HG03565 (cell line): ENCODE data around the gene WDR37.
"Not testable (repeated sequence)": the region's sequence is repeated elsewhere in the genome, so short reads cannot be mapped to it uniquely, and the experiment has no call there.

Source experiments
- ATAC-seq: cut with Tn5 transposase; IDR thresholded peaks from one replicate; pipeline ENCODE4 v1.9.1; 2021; ENCODE audit warnings: mild to moderate bottlenecking, moderate library complexity; ENCODE audit not compliant: unreplicated experiment

WDR37 gene

GRCh38 chr10:1151076-1152033 is 95.2 kb downstream of the WDR37 start:
- ATAC-seq: no peak

DNA sequence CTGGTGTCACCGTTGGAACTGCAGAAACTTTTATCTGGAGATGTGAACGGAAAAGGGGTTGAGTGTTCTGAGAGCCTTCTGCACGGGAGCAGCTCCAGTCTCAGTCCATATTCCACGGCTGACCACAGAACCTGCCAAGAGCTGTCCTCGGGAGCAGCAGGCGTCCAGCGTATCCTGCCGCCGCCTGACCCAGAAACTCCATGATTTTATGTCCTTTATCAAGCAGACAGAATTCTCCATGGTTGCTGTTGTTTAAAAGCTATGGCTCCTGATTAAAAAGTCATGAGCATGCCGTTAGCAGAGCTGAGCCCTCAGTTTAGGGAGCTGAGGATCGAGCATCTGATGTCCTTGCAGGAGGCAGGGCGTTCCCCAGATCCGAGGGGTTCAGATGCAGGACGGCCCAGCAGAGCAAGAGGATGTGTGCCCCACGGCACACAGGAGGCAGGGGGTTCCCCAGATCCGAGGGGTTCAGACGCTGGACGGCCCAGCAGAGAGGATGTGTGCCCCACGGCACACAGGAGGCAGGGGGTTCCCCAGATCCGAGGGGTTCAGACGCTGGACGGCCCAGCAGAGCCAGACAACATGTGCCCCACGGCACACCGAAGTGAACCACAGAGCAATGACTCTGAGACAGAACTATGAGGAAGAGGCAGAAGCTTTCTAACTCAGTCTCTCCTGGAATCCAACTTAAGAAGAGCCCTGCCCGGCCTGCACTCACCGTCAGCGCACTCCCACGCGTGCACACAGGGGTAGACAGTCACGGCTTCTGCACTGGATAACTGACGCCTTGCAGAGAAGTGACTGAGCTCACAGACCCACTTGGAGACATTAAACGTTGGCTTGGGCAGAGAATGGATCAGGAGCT is 96.4 kb downstream of the WDR37 start:
- ATAC-seq: no peak

- ATAC-seq: no peak
Measured at GRCh38 chr10:1153251-1153763, 97.1 kb downstream of the WDR37 start.

GRCh38 chr10:1153805-1154351 is 97.7 kb downstream of the WDR37 start:
- ATAC-seq: no peak

DNA sequence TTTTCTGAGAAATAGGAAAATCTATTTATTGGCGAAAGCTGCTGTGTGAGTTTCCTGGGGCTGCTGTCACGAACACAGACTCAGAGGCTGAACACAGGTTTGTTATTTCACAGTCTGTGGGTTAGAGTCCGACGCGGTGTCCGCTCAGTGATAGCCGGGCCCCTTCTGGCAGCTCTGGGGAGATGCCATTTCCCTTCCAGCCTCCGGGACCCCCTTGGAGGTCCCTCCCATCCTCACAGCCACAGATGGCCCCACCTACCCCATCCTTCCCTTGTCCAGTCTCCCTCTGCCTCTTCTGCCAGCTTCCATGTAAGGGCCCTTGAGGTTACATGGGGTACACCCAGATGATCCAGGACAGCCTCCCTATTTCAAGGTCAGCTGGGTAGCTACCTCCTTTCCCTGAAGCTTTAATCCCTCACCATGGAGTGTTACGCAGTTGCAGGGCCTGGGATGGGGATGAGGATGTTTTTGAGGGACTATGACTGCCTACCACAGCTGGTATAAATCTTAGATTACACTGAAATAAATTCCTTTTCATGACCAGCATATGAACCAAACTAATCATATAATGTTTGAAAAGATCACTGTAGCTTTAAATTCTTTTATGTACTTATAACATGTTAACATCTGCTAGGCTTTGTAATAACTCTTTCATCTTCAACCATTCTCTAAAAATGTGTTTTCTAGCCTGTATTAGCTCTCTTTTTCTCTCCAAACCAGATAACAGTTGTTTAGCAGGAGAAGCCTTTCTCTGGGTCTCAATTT is 98.5 kb downstream of the WDR37 start:
- no peak for ATAC-seq

DNA sequence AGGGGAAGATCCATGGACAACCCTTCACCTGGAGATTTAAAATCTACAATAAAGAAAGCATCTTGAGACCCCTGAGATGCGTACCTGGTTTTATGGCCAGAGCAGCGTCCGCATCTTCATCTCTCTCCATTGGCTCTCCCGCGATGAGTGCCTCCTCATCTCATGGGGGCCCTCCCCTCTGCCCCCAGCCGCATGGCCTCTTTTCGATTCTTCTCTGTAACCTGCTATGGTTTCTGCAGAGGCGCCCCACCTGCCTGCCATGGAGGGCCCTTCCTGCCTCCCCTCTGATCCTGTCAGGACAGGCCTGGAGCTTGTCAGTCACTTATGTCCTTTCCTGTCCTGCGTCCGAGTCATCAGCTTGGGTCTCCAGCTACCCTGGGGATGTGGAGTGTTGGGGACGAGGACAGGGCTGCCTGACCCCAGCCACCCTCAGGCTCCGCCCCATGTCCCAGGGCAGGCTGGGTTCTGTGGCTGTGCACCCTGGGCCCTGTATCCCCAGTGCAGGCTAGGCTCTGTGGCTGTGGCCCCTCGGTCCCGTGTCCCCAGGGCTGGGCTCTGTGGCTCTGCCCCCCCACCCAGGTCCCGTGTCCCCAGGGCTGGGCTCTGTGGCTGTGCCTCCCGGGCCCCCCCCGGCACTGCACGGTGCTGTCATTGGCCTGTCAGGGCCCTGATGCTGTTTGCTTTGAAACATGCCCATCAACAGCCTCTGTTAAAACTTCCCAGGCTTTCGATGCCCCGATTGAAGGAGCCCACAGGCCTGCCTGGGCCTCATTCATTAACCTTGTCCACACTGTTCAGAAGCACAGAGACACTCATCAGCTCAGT is 99.8 kb downstream of the WDR37 start:
- no peak for ATAC-seq

GRCh38 chr10:1156616-1156886 is 100.4 kb downstream of the WDR37 start:
- ATAC-seq: no peak

- ATAC-seq: no peak
Measured at GRCh38 chr10:1156921-1157614, 100.9 kb downstream of the WDR37 start.

DNA sequence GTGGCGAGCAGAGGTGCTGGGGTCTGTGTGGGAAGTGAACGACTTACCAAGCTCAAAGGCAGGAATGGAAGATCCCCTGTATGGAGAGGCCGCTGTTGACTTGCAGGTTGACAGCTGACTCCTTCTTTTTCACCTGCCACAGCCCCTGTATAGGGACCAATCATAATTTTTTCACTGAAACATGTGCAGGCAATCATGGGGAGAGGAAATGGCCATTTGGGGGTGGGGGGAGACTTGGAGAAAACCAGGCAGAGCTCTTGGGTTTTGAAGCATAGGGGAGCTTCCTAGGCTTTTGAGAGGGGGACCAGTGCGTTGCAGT is 101.4 kb downstream of the WDR37 start:
- ATAC-seq: no peak

- ATAC-seq: no peak
Measured at GRCh38 chr10:1158066-1158465, 101.9 kb downstream of the WDR37 start.

- not testable (repeated sequence) for ATAC-seq
Measured at GRCh38 chr10:1158536-1158935, 102.4 kb downstream of the WDR37 start.

GRCh38 chr10:1159131-1160061 is 103.2 kb downstream of the WDR37 start:
- ATAC-seq: peak; percentile 77

GRCh38 chr10:1160561-1161314 is 104.6 kb downstream of the WDR37 start:
- ATAC-seq: no peak

GRCh38 chr10:1161315-1161673 is 105.1 kb downstream of the WDR37 start:
- ATAC-seq: not testable (repeated sequence)

GRCh38 chr10:1162481-1163203 is 106.5 kb downstream of the WDR37 start:
- ATAC-seq: no peak

- ATAC-seq: no peak
Measured at GRCh38 chr10:1163204-1163660, 107.0 kb downstream of the WDR37 start.

GRCh38 chr10:1163831-1164230 is 107.6 kb downstream of the WDR37 start:
- ATAC-seq: no peak
